GM21786 (cell line): ENCODE data around the gene GRAMD4.
"Not testable (repeated sequence)": the region's sequence is repeated elsewhere in the genome, so short reads cannot be mapped to it uniquely, and the experiment has no call there.

Source experiments
- ATAC-seq: cut with Tn5 transposase; IDR thresholded peaks from one replicate; pipeline ENCODE4 v1.9.1; 2021; ENCODE audit not compliant: unreplicated experiment

Gene GRAMD4

GRCh38 chr22:46617986-46618647 lies 2.1 kb upstream of the GRAMD4 start:
- no peak for ATAC-seq

GRCh38 chr22:46618667-46619066 lies 1.5 kb upstream of the GRAMD4 start:
- no peak for ATAC-seq

DNA sequence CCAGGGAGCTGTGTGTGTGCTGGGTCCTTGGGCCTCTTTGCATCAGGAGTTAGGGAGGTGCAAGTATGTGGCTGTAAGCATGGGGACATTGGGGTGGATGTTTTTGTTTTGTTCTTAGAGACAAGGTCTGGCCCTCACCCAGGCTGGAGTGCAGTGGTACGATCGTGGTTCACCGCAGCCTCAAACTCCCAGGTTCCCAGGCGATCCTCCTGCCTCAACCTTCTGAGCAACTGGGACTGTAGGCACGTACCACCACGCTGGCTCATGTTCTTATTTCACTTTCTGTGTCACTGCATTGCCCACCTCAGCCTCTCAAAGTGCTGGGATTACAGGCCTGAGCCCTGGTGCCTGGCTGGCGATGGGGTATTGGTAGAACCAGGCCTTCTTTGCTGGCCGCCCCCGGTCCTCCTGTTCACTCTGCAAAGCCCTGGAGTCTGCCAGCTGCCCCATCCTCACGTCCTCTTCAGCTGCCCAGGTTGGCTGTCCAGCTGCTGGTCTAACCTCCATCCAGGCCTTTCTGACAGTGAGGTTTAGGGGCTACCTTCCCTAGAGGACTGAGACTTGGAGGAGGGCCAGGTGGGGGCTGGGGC lies 851 bp upstream of the GRAMD4 start:
- no peak for ATAC-seq

DNA sequence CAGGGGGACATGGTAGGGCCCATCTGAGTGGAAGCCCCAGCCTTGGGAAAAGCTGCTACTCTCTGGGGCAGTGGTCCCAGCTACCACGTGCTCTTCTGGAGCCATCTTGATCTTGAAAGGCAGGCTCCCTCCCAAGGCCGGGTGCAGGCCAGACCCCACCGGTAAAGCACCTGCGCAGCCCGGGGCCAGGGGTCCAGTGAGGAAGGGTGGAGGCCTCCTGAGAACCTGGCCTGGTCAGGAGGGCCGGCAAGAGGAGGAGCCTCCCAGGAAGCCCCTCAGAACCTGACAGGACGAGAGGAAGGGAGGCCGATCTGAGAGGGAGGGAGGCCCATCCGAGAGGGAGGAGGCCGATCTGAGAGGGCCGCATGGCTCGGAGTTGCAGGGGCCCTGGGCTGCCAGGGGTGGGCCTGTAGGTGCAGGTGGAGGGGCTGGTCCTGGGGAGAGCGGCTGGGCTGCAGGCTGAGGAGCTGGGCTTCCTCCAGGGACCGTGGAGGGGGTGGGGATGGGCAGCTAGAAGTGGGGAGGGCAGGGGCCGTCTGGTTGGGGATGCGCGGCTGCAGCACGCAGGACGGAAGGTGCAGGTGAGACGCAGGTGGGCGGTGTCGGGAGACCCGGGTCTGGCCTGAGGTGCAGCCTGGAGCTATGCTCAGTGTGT lies 529 bp downstream of the GRAMD4 start:
- no peak for ATAC-seq

DNA sequence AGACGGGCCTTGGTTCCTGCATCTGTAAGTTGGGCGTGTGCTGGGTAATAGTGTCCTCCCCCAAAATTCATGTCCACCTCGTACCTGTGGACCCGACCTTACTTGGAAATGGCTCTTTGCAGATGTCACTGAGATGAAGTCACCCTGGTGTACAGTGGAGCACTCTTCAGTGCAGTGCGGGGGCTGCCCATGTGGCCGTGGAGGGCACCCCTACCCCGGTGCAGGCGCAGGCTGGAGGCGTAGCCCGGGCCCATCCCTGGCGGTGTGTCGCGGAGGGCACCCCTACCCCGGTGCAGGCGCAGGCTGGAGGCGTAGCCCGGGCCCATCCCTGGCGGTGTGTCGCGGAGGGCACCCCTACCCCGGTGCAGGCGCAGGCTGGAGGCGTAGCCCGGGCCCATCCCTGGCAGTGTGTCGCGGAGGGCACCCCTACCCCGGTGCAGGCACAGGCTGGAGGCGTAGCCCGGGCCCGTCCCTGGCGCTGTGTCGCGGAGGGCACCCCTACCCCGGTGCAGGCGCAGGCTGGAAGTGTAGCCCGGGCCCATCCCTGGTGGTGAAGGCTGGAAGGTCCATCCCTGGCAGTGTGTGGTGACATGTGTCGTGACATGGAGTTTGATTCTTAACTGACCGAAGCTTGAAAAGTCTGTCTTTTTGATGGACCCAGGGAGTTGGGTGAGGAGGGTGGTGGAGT lies 1.2 kb downstream of the GRAMD4 start:
- not testable (repeated sequence) for ATAC-seq

- ATAC-seq, result no peak
Measured at GRCh38 chr22:46622081-46622521, 1.9 kb downstream of the GRAMD4 start.

- no peak for ATAC-seq
Measured at GRCh38 chr22:46625113-46625842, 5.1 kb downstream of the GRAMD4 start.

- ATAC-seq, result no peak
Measured at GRCh38 chr22:46625843-46626349, 5.7 kb downstream of the GRAMD4 start.

GRCh38 chr22:46626356-46626755 lies 6.2 kb downstream of the GRAMD4 start:
- ATAC-seq, result no peak

GRCh38 chr22:46626911-46627805 lies 7.0 kb downstream of the GRAMD4 start:
- no peak for ATAC-seq

GRCh38 chr22:46627806-46628482 lies 7.8 kb downstream of the GRAMD4 start:
- no peak for ATAC-seq

GRCh38 chr22:46628756-46629155 lies 8.6 kb downstream of the GRAMD4 start:
- ATAC-seq, result no peak

- no peak for ATAC-seq
Measured at GRCh38 chr22:46629291-46629690, 9.1 kb downstream of the GRAMD4 start.

GRCh38 chr22:46631113-46631512 lies 10.9 kb downstream of the GRAMD4 start:
- ATAC-seq, result no peak

DNA sequence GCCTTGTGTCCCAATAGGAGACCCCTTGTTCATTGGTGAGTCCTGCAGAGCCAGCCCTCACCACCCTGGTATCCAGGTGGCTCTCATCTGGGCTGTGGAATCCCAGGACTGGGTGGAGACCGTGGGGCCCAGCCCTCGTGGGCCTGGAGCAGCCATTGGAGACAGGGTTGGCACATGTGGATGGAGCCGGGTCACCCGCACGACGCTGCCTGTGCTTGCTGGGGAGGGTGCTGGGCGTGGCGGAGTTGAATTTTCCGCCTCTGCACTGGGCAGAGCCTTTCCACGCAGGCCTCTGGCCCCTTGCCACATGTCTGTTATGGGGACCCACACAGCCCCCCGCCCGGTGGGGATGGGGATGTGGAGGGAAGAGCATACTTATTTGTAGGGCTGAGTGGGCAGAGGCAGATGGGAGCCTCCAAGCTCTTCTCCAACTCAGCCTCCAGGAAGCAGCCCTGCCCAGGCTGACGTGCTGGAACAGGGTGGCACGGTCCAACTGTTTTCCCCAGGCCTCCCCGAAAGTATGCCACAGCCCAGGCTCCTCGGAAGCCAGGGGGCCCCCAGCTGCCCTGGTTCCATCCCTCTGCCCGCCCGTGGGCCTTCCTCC lies 12.6 kb downstream of the GRAMD4 start:
- ATAC-seq, result no peak

- no peak for ATAC-seq
Measured at GRCh38 chr22:46633334-46633890, 13.2 kb downstream of the GRAMD4 start.

- no peak for ATAC-seq
Measured at GRCh38 chr22:46634011-46634699, 14.0 kb downstream of the GRAMD4 start.
